HEK293T (cell line): ENCODE results near the gene GALNT14.
"Not testable (repeated sequence)": the region's sequence is repeated elsewhere in the genome, so short reads cannot be mapped to it uniquely, and the experiment has no call there.

Experiments
- CTCF ChIA-PET: fragments of 350-600 bp; formaldehyde crosslinking; extraction: SDS; loops from one replicate; lab custom pipeline; 2021; ENCODE audit warnings: antibody characterized with exemption, inconsistent platforms; lab: Yijun Ruan, JAX
- POLR2A ChIA-PET: fragments of 350-600 bp; formaldehyde crosslinking; extraction: SDS; loops from one replicate; lab custom pipeline; 2020; ENCODE audit warnings: antibody characterized with exemption, inconsistent platforms; lab: Yijun Ruan, JAX
- DNase-seq: peaks from one replicate; pipeline ENCODE4 v3.0.0; 2012; ENCODE audit warnings: mixed read lengths; ENCODE audit errors: extremely low spot score
- ARNT ChIP-seq: fragments of 450-650 bp; IDR thresholded peaks from 2 replicates; pipeline ENCODE4 v1.6.1; 2017; ENCODE audit warnings: mild to moderate bottlenecking
- BHLHE40 ChIP-seq: fragments of 450-650 bp; IDR thresholded peaks from 2 replicates; pipeline ENCODE4 v1.6.1; 2016; ENCODE audit warnings: mild to moderate bottlenecking, moderate library complexity, borderline replicate concordance
- CTBP1 ChIP-seq: fragments of 450-650 bp; IDR thresholded peaks from 2 replicates; pipeline ENCODE4 v1.6.1; 2016; ENCODE audit warnings: borderline replicate concordance
- ELF4 ChIP-seq: fragments of 450-650 bp; IDR thresholded peaks from 2 replicates; pipeline ENCODE4 v1.6.1; 2017; ENCODE audit warnings: antibody characterized with exemption
- FOXA1 ChIP-seq: fragments of 450-650 bp; IDR thresholded peaks from 2 replicates; pipeline ENCODE4 v1.6.1; 2016; ENCODE audit warnings: mild to moderate bottlenecking
- FOXK2 ChIP-seq: fragments of 450-650 bp; IDR thresholded peaks from 2 replicates; pipeline ENCODE4 v1.6.1; 2016; ENCODE audit warnings: mild to moderate bottlenecking
- FOXM1 ChIP-seq: fragments of 450-650 bp; IDR thresholded peaks from 2 replicates; pipeline ENCODE4 v1.6.1; 2017; ENCODE audit warnings: mild to moderate bottlenecking, borderline replicate concordance
- HDGF ChIP-seq: fragments of 450-650 bp; IDR thresholded peaks from 2 replicates; pipeline ENCODE4 v1.6.1; 2017; ENCODE audit warnings: antibody characterized with exemption, borderline replicate concordance
- L3MBTL2 ChIP-seq: fragments of 450-650 bp; conservative IDR thresholded peaks from 2 replicates; pipeline ENCODE4 v1.6.1; 2016; ENCODE audit warnings: mild to moderate bottlenecking
- LEF1 ChIP-seq: fragments of 450-650 bp; IDR thresholded peaks from 2 replicates; pipeline ENCODE4 v1.6.1; 2017; ENCODE audit warnings: mild to moderate bottlenecking, borderline replicate concordance
- NFRKB ChIP-seq: fragments of 450-650 bp; IDR thresholded peaks from 2 replicates; pipeline ENCODE4 v1.6.1; 2016; ENCODE audit warnings: mild to moderate bottlenecking, moderate library complexity
- PKNOX1 ChIP-seq: fragments of 450-650 bp; IDR thresholded peaks from 2 replicates; pipeline ENCODE4 v1.6.1; 2016
- SP1 ChIP-seq: fragments of 450-650 bp; IDR thresholded peaks from 2 replicates; pipeline ENCODE4 v1.6.1; 2017
- SUZ12 ChIP-seq: fragments of 450-650 bp; IDR thresholded peaks from 2 replicates; pipeline ENCODE4 v1.6.1; 2016; ENCODE audit warnings: mild to moderate bottlenecking
- TARDBP ChIP-seq: fragments of 450-650 bp; IDR thresholded peaks from 2 replicates; pipeline ENCODE4 v1.6.1; 2016
- ZNF384 ChIP-seq: fragments of 450-650 bp; IDR thresholded peaks from 2 replicates; pipeline ENCODE4 v1.6.1; 2016

GALNT14 gene

GRCh38 chr2:31138037-31138962, at the start of gene GALNT14:
TSS of gene GALNT14 (minus strand) at chr2:31138440. CDS start at chr2:31138086, 354 bp downstream.
- CTCF ChIA-PET: interaction anchor here (0.6 to 0.9 kb wide), 3 partner anchors 8 to 361 kb away, joined by 3 read pairs; no protein-coding TSS in a partner anchor
- TF ChIP-seq FOXM1: no peak
- no peak for TF ChIP-seq BHLHE40
- TF ChIP-seq SUZ12: no peak
- TF ChIP-seq L3MBTL2: peak; percentile 80
- TF ChIP-seq ELF4: no peak
- TF ChIP-seq ZNF384: no peak
- no peak for TF ChIP-seq CTBP1
- no peak for TF ChIP-seq FOXK2
- DNase-seq: peak; percentile 69
- POLR2A ChIA-PET: no interaction called here

DNA sequence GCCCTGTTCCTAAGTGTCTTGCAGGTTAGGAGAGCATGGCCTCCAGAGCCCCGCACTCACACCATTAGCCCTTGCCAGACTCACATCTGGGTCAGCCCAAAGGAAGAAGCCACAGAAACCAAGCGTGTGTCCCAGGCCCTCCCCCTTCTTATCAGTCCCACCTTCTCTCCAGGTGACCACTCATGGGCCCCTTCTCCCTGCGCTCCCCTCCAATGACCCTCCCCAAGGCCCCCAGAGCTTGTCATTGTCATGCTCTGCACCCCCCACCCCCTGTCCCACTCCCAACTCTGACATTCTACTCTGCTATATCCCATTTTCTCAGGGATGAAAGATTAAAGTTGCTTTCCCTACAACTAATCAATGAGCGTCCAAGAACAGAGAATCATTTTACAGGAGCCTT, 48.9 kb upstream of the GALNT14 start:
- CTCF ChIA-PET: no interaction called here
- POLR2A ChIA-PET: no interaction called here
- no peak for DNase-seq
- TF ChIP-seq NFRKB: no peak
- TF ChIP-seq HDGF: no peak
- no peak for TF ChIP-seq ELF4
- no peak for TF ChIP-seq L3MBTL2
- no peak for TF ChIP-seq SUZ12
- no peak for TF ChIP-seq TARDBP
- no peak for TF ChIP-seq BHLHE40
- no peak for TF ChIP-seq PKNOX1
- no peak for TF ChIP-seq ARNT
- TF ChIP-seq LEF1: no peak
- no peak for TF ChIP-seq CTBP1
- no peak for TF ChIP-seq FOXA1
- no peak for TF ChIP-seq SP1
- no peak for TF ChIP-seq ZNF384
- no peak for TF ChIP-seq FOXM1
- TF ChIP-seq FOXK2: no peak

- DNase-seq, POLR2A ChIA-PET, CTCF ChIA-PET: not testable (repeated sequence)
These were observed 45.7 kb upstream of the GALNT14 start for GRCh38 chr2:31183973-31184372.

GRCh38 chr2:31176742-31177141, 38.5 kb upstream of the GALNT14 start:
- no peak for DNase-seq
- CTCF ChIA-PET: no interaction called here

DNA sequence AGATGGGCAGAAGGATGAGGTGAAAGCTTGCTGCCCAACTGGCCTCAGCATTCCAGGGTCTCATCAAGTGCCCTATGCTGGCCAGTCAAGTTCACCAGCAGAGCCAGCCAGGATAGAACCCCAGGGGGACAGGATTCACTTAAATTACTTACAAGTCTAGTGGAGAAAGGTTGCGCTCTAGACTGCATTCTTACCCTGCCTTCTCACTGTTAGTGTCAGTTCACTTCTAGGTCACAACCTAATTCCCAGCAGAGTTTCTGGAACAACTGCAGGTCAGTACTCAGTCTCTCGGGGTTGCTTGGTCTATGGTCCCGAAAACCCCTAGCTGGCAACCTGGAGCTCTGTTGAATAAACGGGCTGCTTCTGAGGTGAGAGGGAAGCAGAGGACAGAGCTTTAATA, 32.9 kb upstream of the GALNT14 start:
- TF ChIP-seq TARDBP: no peak
- no peak for TF ChIP-seq L3MBTL2
- no peak for TF ChIP-seq NFRKB
- no peak for TF ChIP-seq BHLHE40
- no peak for TF ChIP-seq FOXM1
- no peak for TF ChIP-seq ARNT
- TF ChIP-seq CTBP1: no peak
- no peak for TF ChIP-seq FOXA1
- TF ChIP-seq SUZ12: no peak
- TF ChIP-seq FOXK2: no peak
- TF ChIP-seq LEF1: no peak
- DNase-seq: no peak
- ChIA-PET CTCF (interaction anchor here (0.9 to 1.4 kb wide), 2 partner anchors 105 to 456 kb away, joined by 3 to 4 read pairs; no protein-coding TSS in a partner anchor), POLR2A (no interaction called here)

More at GRCh38 chr2:31176742-31177141, 38.5 kb upstream of the GALNT14 start:
- POLR2A ChIA-PET: no interaction called here
- TF ChIP-seq FOXK2 (no peak), LEF1 (no peak), TARDBP (no peak), NFRKB (no peak), PKNOX1 (no peak), ZNF384 (no peak), L3MBTL2 (no peak), SUZ12 (no peak), SP1 (no peak)

GRCh38 chr2:31170071-31170698, 31.9 kb upstream of the GALNT14 start:
- TF ChIP-seq SP1 (no peak), PKNOX1 (no peak), NFRKB (no peak), LEF1 (no peak), FOXM1 (no peak), ZNF384 (no peak), ELF4 (no peak), HDGF (no peak)
- CTCF ChIA-PET: interaction anchor here (0.6 to 1.4 kb wide), 11 partner anchors 8 to 803 kb away, joined by 3 to 9 read pairs (median 4); no protein-coding TSS in a partner anchor
- POLR2A ChIA-PET: no interaction called here
- peak; percentile 76 for DNase-seq
